Endothelial cell of umbilical vein (primary cell): ENCODE data around the gene ADI1. TPM values are rescaled to one million over a fixed set of nuclear protein-coding genes. Genes with fewer than 3 reads are reported as not detected.

Experiments
- BruUV-seq: library from RNA; stranded (reverse); fragments of 400-500 nt; replicated peaks from 2 replicates; lab custom pipeline; 2021; lab: Mats Ljungman, UMichigan
- CTCF ChIA-PET: fragments of 300-600, 350-600 bp; sonication (Branson Sonifier 250); formaldehyde crosslinking; loops from one replicate; lab custom pipeline; 2021; ENCODE audit warnings: antibody characterized with exemption, inconsistent platforms; lab: Charles Lee
- POLR2A ChIA-PET: fragments of 300-600, 350-600 bp; sonication (Branson Sonifier 250); formaldehyde crosslinking; loops from one replicate; lab custom pipeline; 2021; ENCODE audit warnings: antibody characterized with exemption, inconsistent platforms; lab: Charles Lee
- DNase-seq: peaks from one replicate; pipeline ENCODE4 v3.0.0-alpha.2; 2011; ENCODE audit warnings: low read depth, low spot score
- FAIRE-seq: peaks from 2 replicates; lab custom pipeline; 2011; peaks lifted over from hg19 to GRCh38; lab: Jason Lieb, UNC
- H2AFZ ChIP-seq: 2 replicates; pipeline ENCODE4 v1.6.0; 2012; ENCODE audit warnings: low read depth, low read length, control low read depth, inconsistent platforms
- H3K27ac ChIP-seq: 2 replicates; pipeline ENCODE4 v1.5.1; 2011; ENCODE audit warnings: low read depth, mild to moderate bottlenecking, control low read depth, low read length, moderate library complexity; ENCODE audit not compliant: insufficient read depth
- H3K27me3 ChIP-seq, 2 experiments: 2 replicates each; pipeline versions ENCODE4 v1.6.0 to v1.6.1; 2011; ENCODE audit warnings: low read length in 2 of 2, mixed read lengths in 1 of 2; ENCODE audit not compliant: control insufficient read depth in 2 of 2, insufficient read depth in 2 of 2
- H3K36me3 ChIP-seq, 2 experiments: 2 replicates in 1 of 2; 3 replicates in 1 of 2; pipeline ENCODE4 v1.5.1; 2011; ENCODE audit warnings: low read length in 2 of 2, mild to moderate bottlenecking in 1 of 2, moderate library complexity in 1 of 2; ENCODE audit not compliant: control insufficient read depth in 2 of 2, insufficient read depth in 2 of 2; ENCODE audit errors: extremely low read depth in 1 of 2
- H3K4me1 ChIP-seq: 3 replicates; pipeline ENCODE4 v1.5.1; 2011; ENCODE audit warnings: mild to moderate bottlenecking, low read length; ENCODE audit not compliant: control insufficient read depth, insufficient read depth; ENCODE audit errors: extremely low read depth
- H3K4me2 ChIP-seq: 2 replicates; pipeline ENCODE4 v1.6.1; 2011; ENCODE audit warnings: low read length, control low read depth, mixed read lengths; ENCODE audit not compliant: insufficient read depth
- H3K4me3 ChIP-seq, 3 experiments: fragments of 200-600 bp in 1 of 3; sonication (generic), shearing (Covaris generic) in 1 of 3; replicated peaks in 1 of 3; 2 replicates each; pipeline ENCODE4 v1.5.1; 2011 to 2016; ENCODE audit warnings: control low read depth in 3 of 3, low read length in 3 of 3, mild to moderate bottlenecking in 2 of 3, inconsistent platforms in 1 of 3, low read depth in 1 of 3, moderate library complexity in 1 of 3; ENCODE audit not compliant: insufficient read depth in 1 of 3
- H3K79me2 ChIP-seq: 2 replicates; pipeline ENCODE4 v1.6.0; 2012; ENCODE audit warnings: low read length, inconsistent platforms; ENCODE audit not compliant: control insufficient read depth, insufficient read depth
- H3K9ac ChIP-seq: replicated peaks from 2 replicates; pipeline ENCODE3; 2011; ENCODE audit warnings: low read length, control low read depth; ENCODE audit not compliant: insufficient read depth; ENCODE audit errors: extremely low read depth
- H3K9me1 ChIP-seq: replicated peaks from 3 replicates; pipeline ENCODE4 v1.6.0; 2011; ENCODE audit warnings: mild to moderate bottlenecking, low read length; ENCODE audit not compliant: control insufficient read depth, insufficient read depth; ENCODE audit errors: extremely low read depth
- H3K9me3 ChIP-seq: replicated peaks from 2 replicates; pipeline ENCODE4 v1.5.1; 2012; ENCODE audit warnings: low read length, inconsistent platforms; ENCODE audit not compliant: control insufficient read depth, insufficient read depth
- H4K20me1 ChIP-seq: replicated peaks from 2 replicates; pipeline ENCODE3; 2011; ENCODE audit warnings: mild to moderate bottlenecking, low read length; ENCODE audit not compliant: control insufficient read depth, insufficient read depth; ENCODE audit errors: extremely low read depth
- EZH2 ChIP-seq: IDR thresholded peaks from 2 replicates; pipeline ENCODE4 v1.6.1; 2012; ENCODE audit warnings: borderline replicate concordance, low read depth, mild to moderate bottlenecking, moderate library complexity, low read length, inconsistent platforms; ENCODE audit not compliant: severe bottlenecking
- FOS ChIP-seq: IDR thresholded peaks from 2 replicates; pipeline ENCODE4 v1.6.1; 2011; ENCODE audit warnings: mild to moderate bottlenecking, low read length, moderate library complexity, borderline replicate concordance; ENCODE audit not compliant: insufficient read depth
- GATA2 ChIP-seq: IDR thresholded peaks from 2 replicates; pipeline ENCODE4 v1.7.0; 2011; ENCODE audit warnings: low read depth, mild to moderate bottlenecking, moderate library complexity, mixed read lengths, low read length; ENCODE audit not compliant: insufficient read length, insufficient read depth
- JUN ChIP-seq: IDR thresholded peaks from 2 replicates; pipeline ENCODE4 v1.6.1; 2011; ENCODE audit warnings: borderline replicate concordance, low read depth; ENCODE audit not compliant: insufficient read length, insufficient read depth
- MYC ChIP-seq: IDR thresholded peaks from one replicate; pipeline ENCODE4 v1.6.1; 2011; ENCODE audit warnings: mild to moderate bottlenecking, low read depth, low read length
- POLR2A ChIP-seq: IDR thresholded peaks from 2 replicates; pipeline ENCODE4 v1.6.1; 2012; ENCODE audit warnings: low read depth, mild to moderate bottlenecking, control low read depth, low read length
- POLR2AphosphoS5 ChIP-seq: IDR thresholded peaks from 2 replicates; pipeline ENCODE4 v1.6.1; 2012; ENCODE audit warnings: low read depth, mild to moderate bottlenecking, control low read depth, low read length, moderate library complexity; ENCODE audit not compliant: insufficient read depth
- dilution Hi-C: fragments of 300-500 bp; cut with MboI; formaldehyde crosslinking; loops from one replicate; pipeline ENCODE4 v1.15.0; 2019; ENCODE audit warnings: low sequenced_read_pairs; ENCODE audit not compliant: extremely low pct_ligation_motif_present
- intact Hi-C: fragments of 100-400 bp; cut with micrococcal nuclease; formaldehyde crosslinking; loops from one replicate; pipeline ENCODE4 v1.10.0; 2022
- polyA plus RNA-seq, 4 experiments: library from polyadenylated mRNA; depleted of rRNA in 3 of 4; stranded (reverse) in 3 of 4; unstranded in 1 of 4; fragments of >200 nt; gene quantifications; 2 replicates each; pipeline versions ENCODE4 v1.2.1 to v1.2.3, GENCODE V29; 2011 to 2012; ENCODE audit warnings: missing spikeins in 1 of 4
- total RNA-seq: library from RNA; stranded (reverse); gene quantifications from 2 replicates; pipeline ENCODE4 v1.2.3, GENCODE V29; 2021
- TF ChIP-seq, protein P1 (sequence below): IDR thresholded peaks from 2 replicates; pipeline ENCODE4 v1.6.1; 2011; ENCODE audit not compliant: insufficient read depth, insufficient read length
- TF ChIP-seq, protein P2 (sequence below), 2 donors: IDR thresholded peaks; 1 replicate in 1 of 2; 2 replicates in 1 of 2; pipeline ENCODE4 v1.5.1; 2011; ENCODE audit warnings: low read length in 2 of 2, mild to moderate bottlenecking in 2 of 2, moderate library complexity in 2 of 2, control low read depth in 1 of 2, inconsistent platforms in 1 of 2, low read depth in 1 of 2; ENCODE audit not compliant: insufficient read depth in 1 of 2; ENCODE audit errors: extremely low read depth in 1 of 2

The ADI1 gene
- total and polyA plus RNA-seq, 2 donors (not counting 3 experiments of a cell fraction or from before 2014, with no cell fraction given): 38.6 to 49.7 TPM

DNA sequence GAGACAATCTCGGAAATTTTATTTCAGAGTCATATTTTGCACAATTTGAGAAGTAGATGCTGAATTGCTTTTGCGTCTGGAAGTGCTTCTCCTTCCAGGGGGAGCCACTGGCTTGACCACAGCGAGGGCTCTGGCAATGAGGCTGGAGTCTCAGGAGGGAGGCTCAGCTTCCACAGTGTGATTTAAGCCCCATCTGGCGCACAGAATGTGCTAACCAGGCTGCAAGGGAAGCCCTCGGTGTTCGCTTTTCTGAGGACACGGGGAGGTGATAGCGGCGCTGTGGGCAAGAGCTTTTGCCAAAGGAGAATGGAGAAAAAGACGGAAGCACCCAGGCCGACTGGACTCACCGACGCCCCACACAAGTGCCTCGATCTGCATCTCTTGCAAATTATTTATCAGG is 52.4 kb downstream of the ADI1 start:
- CTCF ChIA-PET: interaction anchor here (1.3 kb wide), 1 partner anchor 44 kb away, joined by 3 read pairs; no protein-coding TSS in a partner anchor
- no peak for FAIRE-seq

More for the DNA sequence above, 52.4 kb downstream of the ADI1 start:
- no peaks in the 10 kb centered on the region for H3K9me1 ChIP-seq
- no peak overlapping the region for H3K27ac ChIP-seq
- H3K36me3 ChIP-seq: peaks cover 0 to 25% of the 10 kb centered on the region in 2 experiments
- intact Hi-C loops: no loop called here
- no peaks in the 10 kb centered on the region for H3K27me3 ChIP-seq
- H2AFZ ChIP-seq: no peak overlapping the region
- no peaks in the 10 kb centered on the region for H3K9me3 ChIP-seq
- no TSS peak for BruUV-seq
- dilution Hi-C loops: no loop called here
- POLR2A ChIA-PET: interaction anchor here (0.5 kb wide), 1 partner anchor 52 kb away, joined by 3 read pairs; no protein-coding TSS in a partner anchor
- no peak overlapping the region for H3K4me2 ChIP-seq
- H3K4me1 ChIP-seq: no peaks in the 10 kb centered on the region
- no peaks in the 10 kb centered on the region for H3K79me2 ChIP-seq
- H4K20me1 ChIP-seq: no peaks in the 10 kb centered on the region
- DNase-seq: no peak
- no peak overlapping the region for H3K9ac ChIP-seq
- H3K4me3 ChIP-seq: no peak overlapping the region
- TF ChIP-seq EZH2: no peak
- TF ChIP-seq, protein P1, sequence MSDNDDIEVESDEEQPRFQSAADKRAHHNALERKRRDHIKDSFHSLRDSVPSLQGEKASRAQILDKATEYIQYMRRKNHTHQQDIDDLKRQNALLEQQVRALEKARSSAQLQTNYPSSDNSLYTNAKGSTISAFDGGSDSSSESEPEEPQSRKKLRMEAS: no peak
- TF ChIP-seq, protein P2, sequence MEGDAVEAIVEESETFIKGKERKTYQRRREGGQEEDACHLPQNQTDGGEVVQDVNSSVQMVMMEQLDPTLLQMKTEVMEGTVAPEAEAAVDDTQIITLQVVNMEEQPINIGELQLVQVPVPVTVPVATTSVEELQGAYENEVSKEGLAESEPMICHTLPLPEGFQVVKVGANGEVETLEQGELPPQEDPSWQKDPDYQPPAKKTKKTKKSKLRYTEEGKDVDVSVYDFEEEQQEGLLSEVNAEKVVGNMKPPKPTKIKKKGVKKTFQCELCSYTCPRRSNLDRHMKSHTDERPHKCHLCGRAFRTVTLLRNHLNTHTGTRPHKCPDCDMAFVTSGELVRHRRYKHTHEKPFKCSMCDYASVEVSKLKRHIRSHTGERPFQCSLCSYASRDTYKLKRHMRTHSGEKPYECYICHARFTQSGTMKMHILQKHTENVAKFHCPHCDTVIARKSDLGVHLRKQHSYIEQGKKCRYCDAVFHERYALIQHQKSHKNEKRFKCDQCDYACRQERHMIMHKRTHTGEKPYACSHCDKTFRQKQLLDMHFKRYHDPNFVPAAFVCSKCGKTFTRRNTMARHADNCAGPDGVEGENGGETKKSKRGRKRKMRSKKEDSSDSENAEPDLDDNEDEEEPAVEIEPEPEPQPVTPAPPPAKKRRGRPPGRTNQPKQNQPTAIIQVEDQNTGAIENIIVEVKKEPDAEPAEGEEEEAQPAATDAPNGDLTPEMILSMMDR (IDR thresholded peaks at IDR 0.05; ENCODE audit: extremely low read depth in 1 of 2, insufficient read depth in 1 of 2, low read depth in 1 of 2, low read length in 2 of 2): no peak
- TF ChIP-seq JUN: no peak
- TF ChIP-seq MYC: no peak
- TF ChIP-seq POLR2AphosphoS5: no peak
- no peak for TF ChIP-seq POLR2A
- no peak for TF ChIP-seq FOS
- no peak for TF ChIP-seq GATA2
